HG03103 (cell line): Measurements from ENCODE around the gene LIN7C.

Experiments used
- ATAC-seq: cut with Tn5 transposase; IDR thresholded peaks from one replicate; pipeline ENCODE4 v1.9.1; 2021; ENCODE audit warnings: low read depth; ENCODE audit not compliant: unreplicated experiment

The LIN7C gene

DNA sequence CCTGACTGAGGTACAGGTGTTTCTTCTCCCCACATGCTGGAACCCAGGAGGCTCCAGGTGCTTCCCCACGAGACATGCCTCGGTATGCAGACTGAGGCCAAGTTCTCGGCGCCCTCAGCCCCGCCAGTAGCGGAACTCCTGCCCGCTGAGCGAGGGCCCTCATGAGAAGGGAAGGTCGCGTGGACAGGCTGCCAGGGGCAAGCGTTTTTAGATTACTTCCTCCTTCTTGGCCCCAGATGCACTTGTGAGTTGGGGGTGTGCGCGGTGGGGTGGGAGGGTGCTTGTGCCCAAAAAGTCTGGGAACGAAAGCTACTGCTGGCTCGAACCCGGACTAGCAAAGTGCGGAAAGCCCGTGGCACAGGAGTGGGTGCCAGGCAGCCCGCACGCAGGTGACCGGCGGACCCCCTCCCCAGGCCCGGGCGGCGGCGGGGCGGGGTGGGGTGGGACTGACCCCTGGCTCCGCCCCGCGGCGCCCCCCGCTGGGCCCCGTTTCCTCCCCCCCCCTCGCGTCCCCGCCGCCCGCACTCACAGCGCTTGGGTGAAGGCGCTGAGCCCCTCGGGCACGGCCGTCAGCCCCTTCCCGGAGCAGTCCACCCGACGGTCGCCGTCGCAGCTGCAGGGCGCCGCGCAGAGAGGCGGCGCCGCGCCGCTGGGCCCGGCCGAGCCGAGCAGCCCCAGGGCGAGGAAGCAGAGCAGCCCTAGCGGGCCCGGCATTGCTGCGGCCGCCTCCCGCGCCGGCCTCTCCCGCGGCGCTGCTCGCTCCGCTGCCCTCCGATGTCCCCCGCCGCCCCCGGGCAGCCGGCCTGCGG lies 34.8 kb downstream of the LIN7C start:
- peak; percentile 37 for ATAC-seq

DNA sequence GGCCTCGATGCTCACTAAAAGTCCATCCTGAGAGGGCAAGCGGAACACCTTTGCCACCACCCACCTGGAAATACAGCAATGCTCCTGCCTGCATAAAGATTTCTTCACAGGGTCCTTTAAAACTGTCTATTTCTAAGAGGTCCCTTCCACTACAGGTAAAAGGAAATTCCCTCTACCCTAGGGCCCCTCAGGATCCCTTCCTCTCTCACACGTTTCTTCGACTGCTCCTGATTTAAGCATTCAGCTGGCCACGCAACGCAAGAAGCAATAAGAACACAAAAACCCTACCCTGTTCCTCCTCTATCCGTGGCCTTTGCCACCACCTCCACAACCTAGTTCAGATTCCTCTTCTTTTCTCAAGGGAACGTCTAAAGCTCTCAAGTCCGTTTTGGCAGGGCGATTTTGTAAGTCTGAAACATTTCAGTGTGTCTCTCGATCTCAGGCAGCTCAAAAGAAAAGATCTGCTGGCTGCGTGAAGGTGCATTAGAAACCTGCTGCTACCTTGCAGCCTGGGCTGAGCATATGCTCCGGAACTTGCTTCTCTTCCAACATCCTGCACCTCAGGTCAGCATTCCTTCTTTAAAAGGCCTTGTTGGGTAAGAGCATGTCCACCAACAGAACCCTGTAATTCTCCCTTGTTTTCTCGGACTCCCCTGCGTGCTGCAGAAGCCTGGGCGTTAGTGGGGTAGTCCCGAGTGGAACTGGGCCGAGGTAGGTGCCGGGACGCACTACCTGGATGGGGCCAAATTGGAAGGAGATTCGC lies 35.6 kb downstream of the LIN7C start:
- no peak for ATAC-seq

DNA sequence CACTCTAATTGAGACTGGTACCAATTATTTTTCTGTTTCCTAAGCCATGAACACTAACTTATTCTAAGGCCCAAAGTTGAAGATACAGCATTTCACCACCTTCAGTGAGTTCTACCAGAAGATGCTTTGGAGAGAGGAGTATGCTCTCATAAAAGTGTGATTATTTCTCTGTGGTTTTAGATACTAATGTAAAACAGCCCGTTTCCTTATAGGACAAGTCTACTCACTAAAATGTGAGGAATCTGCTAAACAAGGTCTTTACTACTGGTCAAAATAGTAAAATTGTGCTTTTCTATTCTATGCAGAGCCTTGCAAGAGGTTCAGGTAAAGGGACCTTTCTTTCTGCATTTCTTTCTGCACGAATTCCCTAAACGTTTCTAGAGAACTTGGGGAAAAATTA lies 36.4 kb downstream of the LIN7C start:
- ATAC-seq: no peak

DNA sequence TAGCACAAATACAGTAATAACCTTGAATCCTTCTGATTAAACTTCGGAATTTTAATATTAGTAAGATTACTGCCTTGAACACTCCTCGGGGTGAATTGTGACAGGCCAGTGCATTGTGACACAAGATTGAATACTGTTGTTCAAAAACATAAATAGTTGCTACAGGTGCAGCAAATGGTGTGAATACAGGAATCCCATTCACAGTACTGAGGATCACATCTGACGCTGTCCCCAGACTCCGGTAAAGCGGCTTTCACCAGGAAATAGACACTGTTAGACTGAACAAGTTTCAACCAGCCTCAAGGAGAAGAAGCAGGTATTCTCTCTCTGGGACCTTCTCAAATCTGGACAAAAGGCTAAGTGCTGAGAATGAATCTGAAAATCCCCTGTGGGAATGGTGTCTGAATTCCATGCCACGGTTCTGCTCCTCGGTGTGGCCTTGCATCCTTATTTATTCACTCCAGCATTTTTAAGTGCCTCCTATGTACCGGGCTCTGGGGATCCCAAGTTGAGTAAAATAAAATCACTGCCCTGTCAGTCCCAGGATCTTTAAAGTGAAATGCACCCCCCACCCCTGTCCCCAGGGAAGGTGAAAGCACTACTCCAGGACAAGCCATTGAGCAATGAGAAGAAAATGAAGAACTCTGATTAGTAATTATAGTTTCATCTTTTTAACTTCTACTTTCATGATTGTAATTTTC lies 37.4 kb downstream of the LIN7C start:
- ATAC-seq: no peak

DNA sequence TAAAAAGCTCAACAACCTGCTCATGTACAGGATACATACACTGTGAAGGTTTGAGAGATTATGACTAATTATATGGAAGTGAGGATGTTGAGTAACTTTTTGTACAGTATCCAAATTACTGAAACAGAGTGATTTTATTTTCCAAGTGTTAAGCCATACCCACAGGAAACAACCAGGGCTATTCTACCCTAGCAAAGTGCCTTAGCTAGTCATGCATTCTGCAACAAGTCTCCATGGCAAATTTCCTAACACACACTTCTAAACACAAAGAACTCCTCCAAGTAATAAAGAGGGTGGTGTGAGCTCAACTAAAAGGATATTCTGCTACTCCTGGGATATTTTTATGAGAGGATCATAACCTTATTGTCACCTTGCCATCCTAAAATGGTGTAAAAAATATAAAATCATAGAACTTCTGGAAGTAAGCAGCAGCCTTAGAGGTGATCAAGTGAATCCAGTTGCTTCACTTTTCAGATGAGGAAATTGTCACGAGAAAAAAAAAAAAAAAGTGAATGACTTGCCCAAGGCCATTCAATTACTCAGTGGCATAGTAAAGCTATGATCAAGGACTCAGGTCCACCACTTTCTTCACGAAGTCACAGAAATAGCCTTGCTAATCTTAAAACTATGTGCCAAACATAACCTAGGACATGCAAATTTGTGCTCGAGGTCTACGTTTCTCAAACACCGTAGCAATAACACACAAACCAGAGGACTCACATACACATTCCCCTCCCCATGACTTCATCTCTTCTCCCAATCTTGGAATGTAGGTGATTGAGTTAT lies 38.2 kb downstream of the LIN7C start:
- no peak for ATAC-seq

DNA sequence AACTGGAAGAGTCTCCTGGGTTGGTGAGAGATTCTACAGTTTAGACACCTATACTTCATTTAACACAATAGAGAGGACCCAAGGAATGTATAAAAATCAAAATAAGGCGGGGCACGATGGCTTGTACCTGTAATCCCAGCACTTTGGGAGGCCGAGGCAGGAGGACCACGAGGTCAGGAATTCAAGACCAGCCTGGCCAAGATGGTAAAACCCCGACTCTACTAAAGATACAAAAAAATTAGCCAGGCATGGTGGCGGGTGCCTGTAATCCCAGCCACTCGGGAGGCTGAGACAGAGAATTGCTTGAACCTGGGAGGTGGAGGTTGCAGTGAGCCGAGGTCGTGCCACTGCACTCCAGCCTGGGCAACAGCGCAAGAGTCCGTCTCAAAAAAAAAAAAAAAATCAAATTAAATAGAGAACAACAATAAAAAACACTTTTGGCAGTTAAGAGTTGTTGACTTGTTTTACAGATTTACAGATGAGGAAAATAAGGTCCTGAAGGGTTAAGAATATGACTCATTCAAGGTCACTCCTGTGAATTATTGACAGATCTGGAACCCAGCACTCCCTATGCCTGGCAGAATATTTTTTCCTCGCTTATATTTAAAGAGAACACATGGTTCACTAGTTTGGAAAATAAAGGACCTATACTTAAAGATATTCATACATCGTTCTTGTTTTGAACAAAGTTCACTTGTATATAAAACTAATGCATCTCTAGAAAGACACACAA lies 39.2 kb downstream of the LIN7C start:
- ATAC-seq: no peak

DNA sequence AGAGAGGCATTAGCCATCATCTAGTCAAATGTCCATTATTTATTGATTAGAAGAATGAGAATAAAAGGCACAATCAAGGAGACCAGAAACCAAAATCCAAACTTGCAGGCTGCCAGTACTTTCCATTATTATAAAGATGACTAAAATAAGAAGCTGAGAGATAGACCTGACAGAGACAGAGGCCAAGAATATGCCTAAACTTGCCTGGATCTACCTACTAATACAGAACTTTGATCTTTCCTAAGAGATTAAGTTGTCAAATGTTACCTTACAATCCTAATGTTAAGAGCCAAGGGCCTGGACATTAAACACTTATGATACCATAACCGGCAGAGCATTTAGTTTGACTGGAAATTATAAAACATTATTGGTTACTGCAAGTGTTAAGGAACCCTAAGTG lies 40.2 kb downstream of the LIN7C start:
- no peak for ATAC-seq

DNA sequence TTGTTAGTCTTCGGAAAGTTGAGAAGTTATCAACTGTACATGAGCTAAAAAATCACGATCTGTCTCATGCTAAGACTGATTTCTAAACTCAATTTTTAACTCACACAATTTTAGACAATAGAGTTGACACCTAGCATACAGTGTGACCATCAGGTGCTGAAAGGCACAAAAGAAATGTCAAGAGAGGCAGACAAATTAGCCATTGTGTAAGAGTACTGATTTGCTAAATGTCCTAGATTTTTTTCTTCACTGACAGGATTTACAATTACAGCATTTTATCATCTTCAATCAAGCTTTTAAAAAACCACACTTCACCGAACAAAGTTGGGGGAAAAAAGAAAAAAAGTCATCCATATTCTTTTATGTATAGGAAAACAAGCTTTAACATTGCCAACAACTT lies 40.9 kb downstream of the LIN7C start:
- no peak for ATAC-seq

DNA sequence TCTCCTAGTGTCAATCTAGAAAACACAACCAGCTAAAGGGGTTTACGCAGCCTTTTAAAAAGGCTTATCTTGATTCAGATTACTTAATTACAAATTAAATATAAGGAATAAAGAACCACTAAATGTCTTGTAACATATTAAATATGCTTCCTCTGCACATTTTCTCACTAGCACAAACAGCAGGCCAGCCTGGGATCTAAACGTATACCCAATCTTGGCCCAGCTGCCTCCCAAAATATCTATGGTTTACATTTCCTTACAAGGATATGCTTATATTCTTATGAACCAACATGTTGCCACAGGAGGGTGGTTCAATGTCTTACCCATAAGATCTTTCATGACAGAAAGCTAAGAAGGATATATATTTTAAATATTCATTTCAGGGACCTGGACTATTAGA lies 41.7 kb downstream of the LIN7C start:
- ATAC-seq: no peak

DNA sequence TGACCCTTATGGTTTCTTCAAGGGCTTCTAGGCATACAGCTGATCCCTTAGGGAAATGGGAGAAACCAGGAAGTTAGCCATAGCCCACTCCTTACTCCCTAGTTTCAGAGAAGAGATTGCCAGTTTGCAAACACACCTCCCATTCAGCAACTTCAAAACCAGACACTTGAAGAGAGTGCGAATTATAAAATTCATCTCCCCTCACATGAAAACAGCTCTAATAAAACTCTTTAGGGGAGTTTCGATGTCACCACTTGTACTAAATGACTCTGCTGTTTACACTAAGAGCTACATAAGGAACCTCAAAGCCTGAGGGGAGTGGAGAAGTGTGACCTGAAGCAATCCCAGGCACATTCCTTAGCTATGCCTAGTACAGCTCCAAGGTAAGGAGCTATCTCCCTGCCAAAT lies 42.3 kb downstream of the LIN7C start:
- no peak for ATAC-seq

DNA sequence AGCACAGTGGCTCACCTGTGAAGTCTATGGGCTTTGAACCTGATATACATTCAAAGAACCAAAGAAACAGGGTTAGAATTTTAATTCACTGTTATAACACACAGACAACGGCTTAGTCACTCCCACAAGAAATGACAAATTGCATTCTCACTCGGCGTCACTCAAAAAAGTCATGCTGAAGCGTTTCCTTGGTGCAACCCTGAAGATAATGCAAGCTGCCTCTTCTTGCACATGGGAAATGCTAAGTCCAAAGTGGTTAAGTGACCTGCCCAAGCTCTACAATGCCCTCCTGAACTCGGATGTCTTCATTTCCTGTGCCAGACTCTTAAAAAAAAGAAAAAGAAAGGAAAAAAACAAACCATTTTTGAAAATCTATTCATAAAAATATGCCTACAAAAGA lies 44.0 kb downstream of the LIN7C start:
- no peak for ATAC-seq

DNA sequence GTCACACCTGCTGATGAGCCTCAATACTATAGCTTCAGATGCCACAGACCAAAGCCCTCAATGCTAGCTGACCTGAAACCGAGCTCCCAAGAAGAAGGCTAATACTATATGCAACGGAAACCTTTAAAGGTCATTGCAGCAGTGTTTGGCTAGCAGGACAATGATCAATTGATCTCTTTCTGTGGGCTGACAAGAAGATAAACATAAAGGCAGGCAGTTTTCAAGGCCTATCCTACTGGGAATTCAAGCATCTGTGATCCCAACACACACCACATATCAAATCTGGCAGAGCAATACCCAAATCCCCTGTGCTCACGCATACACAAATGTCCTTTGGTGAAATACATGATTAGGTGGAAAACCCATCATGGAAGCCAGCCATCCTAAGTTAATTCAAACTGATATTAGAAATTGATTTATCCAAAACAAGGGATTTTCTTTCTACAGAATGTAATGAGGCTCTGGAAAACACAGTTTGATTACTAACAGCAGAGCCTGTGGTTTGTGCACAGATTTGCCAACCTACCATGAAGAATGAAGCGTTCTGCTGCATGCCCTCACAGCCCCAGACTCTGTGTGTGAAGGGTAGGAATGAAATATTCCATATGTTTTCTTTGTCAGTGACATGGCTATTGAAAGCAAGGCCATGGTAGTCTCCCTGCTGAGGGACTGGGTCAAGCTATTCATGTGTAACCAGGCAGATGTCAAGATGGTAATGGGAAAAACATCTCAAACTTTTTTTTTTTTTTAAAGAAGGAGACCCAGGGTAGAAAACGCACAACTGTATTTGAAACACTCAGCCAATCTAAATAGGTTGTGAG lies 46.2 kb downstream of the LIN7C start:
- no peak for ATAC-seq

DNA sequence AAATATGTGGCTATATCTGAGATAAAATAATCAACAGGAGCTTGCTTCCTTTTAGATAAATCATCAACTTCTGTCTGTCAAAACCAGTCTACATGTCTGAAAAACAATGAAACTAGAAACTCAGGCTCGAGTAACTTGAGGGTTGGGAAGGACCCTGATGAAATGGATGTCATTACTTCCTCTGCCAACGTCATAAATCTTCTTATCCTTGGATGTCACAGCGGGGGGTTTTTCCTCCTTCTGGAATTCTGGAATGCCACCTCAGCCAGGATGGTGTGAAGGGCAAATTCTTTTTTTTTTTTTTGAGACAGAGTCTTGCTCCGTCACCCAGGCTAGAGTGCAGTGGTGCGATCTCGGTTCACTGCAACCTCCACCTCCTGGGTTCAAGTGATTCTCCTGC lies 47.4 kb downstream of the LIN7C start:
- ATAC-seq: no peak

DNA sequence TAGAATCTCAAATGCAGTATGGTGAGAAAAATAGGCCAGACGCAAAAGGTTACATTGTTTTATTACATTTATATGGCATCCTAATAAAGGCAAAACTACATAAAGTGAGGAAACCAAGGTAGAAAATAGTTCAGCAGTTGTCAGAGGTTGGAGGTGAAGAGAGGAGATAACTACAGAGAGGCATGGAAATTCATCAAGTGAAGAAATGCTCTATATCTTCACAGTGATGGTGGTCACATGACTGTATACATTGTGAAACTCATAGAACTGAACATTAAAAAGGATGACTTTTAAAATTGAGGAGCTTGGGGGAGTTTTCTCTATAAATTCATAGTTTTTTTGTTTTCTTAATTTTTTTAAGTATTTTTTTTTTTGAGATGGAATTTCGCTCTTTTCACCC lies 48.4 kb downstream of the LIN7C start:
- no peak for ATAC-seq

DNA sequence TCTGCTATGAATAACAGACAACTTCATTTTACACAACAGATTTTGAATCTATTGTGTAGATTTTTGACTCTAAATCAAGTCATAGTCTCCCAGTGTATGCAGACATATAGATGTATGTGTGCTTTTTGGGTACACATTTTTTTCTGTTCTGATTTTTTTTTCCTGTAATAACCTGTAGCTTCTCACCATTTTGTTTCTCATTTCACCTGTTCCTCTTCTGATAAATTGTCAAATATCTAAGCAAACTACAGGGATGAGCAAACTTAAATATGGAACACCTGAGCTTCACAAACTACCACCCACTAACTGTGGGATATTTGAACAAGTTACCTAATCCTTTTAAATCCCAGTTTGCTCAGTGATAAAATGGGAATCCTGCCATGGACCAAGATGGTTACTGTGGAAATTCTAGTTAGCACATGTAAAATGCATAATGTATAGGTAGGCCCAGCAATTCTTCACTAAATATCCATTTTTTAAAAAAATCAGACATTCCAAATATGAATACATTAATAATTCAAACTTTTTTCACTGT lies 49.7 kb downstream of the LIN7C start:
- no peak for ATAC-seq

DNA sequence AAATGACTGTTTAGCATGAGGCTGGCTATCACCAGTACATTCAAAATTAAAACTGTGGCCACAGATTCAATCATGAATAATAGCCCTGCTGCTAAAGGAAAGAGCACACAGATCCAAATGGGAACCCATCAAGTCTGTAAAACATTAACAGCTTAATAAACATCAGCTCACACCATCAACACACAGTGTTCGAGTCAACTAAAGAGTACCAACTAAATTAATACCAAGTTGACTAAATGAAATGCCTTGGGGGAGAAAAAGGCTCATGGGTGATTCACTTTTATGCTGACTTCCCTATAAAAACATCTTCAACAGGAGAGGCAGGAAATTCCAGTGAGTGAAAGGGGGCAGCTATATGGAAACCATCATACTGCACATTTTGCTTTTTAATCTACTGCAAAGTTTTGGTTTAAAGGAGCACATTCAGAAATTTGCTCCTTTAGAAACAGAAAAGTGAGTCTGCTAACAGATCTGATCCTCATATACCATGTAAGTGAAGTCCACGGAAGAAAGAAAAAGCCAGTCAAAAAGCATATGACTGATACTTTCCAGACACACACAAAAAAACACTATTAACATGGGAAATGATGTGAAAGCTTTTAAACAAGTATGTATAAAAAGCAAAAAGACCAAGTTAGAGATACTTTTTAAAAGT lies 50.3 kb downstream of the LIN7C start:
- ATAC-seq: no peak

DNA sequence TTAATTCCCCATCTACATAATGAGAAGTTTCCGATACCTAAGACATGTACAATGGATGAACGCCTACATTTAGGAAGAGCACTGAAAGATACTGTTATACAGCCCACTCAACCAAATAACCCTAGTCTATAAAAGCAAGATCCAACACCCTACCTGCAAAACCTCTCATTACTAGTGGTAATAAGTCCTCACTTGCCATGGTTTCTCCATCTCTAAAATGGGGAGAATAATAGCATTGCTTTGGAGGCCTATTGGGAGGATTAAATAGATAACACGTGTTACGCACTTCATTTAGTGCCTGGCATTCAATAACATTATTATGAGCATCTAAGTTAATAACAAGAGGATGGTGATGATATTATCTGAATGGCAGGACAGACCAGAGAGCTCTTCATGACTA lies 50.9 kb downstream of the LIN7C start:
- ATAC-seq: no peak

DNA sequence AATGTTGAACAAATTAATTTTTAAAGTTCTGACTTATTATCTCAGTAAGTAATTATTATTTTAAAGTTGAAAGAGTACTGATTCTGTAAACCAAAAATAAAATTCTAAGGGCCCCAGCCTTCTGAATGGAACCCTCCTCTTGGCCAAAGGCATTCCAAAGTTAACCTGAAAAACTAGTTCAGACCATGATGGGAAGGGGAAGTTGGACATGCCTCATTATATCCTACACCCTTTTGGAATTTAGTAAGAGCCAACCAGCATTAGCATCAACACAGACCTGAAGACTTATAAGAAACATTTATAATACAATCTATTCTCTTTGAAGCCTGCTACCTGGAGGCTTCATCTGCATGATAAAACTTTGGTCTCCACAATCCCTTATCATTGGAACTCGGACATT lies 52.9 kb downstream of the LIN7C start:
- ATAC-seq: no peak
